Stomach (tissue), 4 donors: ENCODE data around the gene STK17A.

Experiments
- EP300 ChIP-seq: sonication (generic); formaldehyde crosslinking; IDR thresholded peaks from one replicate; pipeline ENCODE4 v1.6.1; 2017; ENCODE audit warnings: antibody characterized with exemption
- POLR2A ChIP-seq, 4 donors: fragments of 450-650 bp; IDR thresholded peaks; one replicate each; pipeline ENCODE4 v1.6.1; 2016; ENCODE audit warnings: antibody characterized with exemption in 4 of 4, control low read depth in 2 of 4, mild to moderate bottlenecking in 1 of 4, moderate library complexity in 1 of 4
- POLR2AphosphoS5 ChIP-seq, 3 donors: sonication (generic); formaldehyde crosslinking; IDR thresholded peaks; one replicate each; pipeline ENCODE4 v1.6.1; 2016; ENCODE audit warnings: antibody characterized with exemption in 3 of 3
- TF ChIP-seq, protein P1 (sequence below), 7 experiments: fragments of 450-650 bp in 4 of 7; fragments of 200-600 bp in 3 of 7; sonication (generic) in 3 of 7; IDR thresholded peaks; one replicate each; pipeline ENCODE4 v1.5.1; 2016 to 2019; ENCODE audit warnings: antibody characterized with exemption in 7 of 7, control low read depth in 2 of 7, mild to moderate bottlenecking in 1 of 7

- TF ChIP-seq, protein P1, sequence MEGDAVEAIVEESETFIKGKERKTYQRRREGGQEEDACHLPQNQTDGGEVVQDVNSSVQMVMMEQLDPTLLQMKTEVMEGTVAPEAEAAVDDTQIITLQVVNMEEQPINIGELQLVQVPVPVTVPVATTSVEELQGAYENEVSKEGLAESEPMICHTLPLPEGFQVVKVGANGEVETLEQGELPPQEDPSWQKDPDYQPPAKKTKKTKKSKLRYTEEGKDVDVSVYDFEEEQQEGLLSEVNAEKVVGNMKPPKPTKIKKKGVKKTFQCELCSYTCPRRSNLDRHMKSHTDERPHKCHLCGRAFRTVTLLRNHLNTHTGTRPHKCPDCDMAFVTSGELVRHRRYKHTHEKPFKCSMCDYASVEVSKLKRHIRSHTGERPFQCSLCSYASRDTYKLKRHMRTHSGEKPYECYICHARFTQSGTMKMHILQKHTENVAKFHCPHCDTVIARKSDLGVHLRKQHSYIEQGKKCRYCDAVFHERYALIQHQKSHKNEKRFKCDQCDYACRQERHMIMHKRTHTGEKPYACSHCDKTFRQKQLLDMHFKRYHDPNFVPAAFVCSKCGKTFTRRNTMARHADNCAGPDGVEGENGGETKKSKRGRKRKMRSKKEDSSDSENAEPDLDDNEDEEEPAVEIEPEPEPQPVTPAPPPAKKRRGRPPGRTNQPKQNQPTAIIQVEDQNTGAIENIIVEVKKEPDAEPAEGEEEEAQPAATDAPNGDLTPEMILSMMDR (IDR thresholded peaks at IDR 0.05), result no peak
- TF ChIP-seq POLR2A (IDR thresholded peaks at IDR 0.05) (no peak), POLR2AphosphoS5 (IDR thresholded peaks at IDR 0.05) (no peak), EP300 (no peak)
Measured at GRCh38 chr7:43560742-43561330, 22.1 kb upstream of the STK17A start.
